Uterus (tissue), 4 donors: Measurements from ENCODE around the gene ARHGAP18. TPM values are rescaled to one million over a fixed set of nuclear protein-coding genes. Genes with fewer than 3 reads are reported as not detected.

Experiments used
- DNase-seq, 2 donors: peaks; one replicate each; pipeline ENCODE4 v3.0.0-alpha.2; 2019 to 2020
- H3K27ac ChIP-seq, 2 donors: fragments of 200-600 bp; sonication (generic); 1 replicate in 1 of 2; 2 replicates in 1 of 2; pipeline ENCODE4 v1.5.1; 2016 to 2018
- H3K27me3 ChIP-seq, 2 donors: fragments of 200-600 bp; sonication (generic); one replicate each; pipeline ENCODE4 v1.5.1; 2018 to 2019; ENCODE audit warnings: control low read depth in 1 of 2
- H3K36me3 ChIP-seq, 2 donors: fragments of 200-600 bp; sonication (generic); one replicate each; pipeline ENCODE4 v1.5.1; 2019; ENCODE audit warnings: control low read depth in 1 of 2
- H3K4me1 ChIP-seq, 2 donors: fragments of 200-600 bp; sonication (generic); one replicate each; pipeline ENCODE4 v1.5.1; 2018 to 2019; ENCODE audit warnings: control low read depth in 1 of 2
- H3K4me3 ChIP-seq, 2 donors: fragments of 200-600 bp; sonication (generic); 1 replicate in 1 of 2; 2 replicates in 1 of 2; pipeline ENCODE4 v1.5.1; 2018 to 2019; ENCODE audit warnings: mild to moderate bottlenecking in 1 of 2
- H3K9me3 ChIP-seq, 2 donors: fragments of 200-600 bp; sonication (generic); one replicate each; pipeline ENCODE4 v1.5.1; 2019; ENCODE audit warnings: control low read depth in 1 of 2
- POLR2A ChIP-seq, 2 donors: fragments of 450-650 bp; IDR thresholded peaks; one replicate each; pipeline ENCODE4 v1.6.1; 2016; ENCODE audit warnings: antibody characterized with exemption in 2 of 2, mild to moderate bottlenecking in 1 of 2, moderate library complexity in 1 of 2
- intact Hi-C: fragments of 100-400 bp; cut with DNase I; formaldehyde crosslinking; loops from one replicate; pipeline ENCODE4 v1.15.1; 2023; ENCODE audit warnings: low total_unique reads
- total RNA-seq, 4 donors: library from RNA; depleted of rRNA in 3 of 4; stranded (reverse); fragments of >200 nt in 3 of 4; gene quantifications; one replicate each; pipeline versions ENCODE4 v1.1.0 to v1.2.4, GENCODE V29; 2014 to 2023
- TF ChIP-seq, protein P1 (sequence below), 4 experiments: fragments of 200-600 bp in 2 of 4; fragments of 450-650 bp in 2 of 4; sonication (generic) in 2 of 4; IDR thresholded peaks; one replicate each; pipeline ENCODE4 v1.5.1; 2016 to 2019; ENCODE audit warnings: antibody characterized with exemption in 4 of 4, mild to moderate bottlenecking in 2 of 4, moderate library complexity in 1 of 4
- donor health status: DM: yes; HTN: yes; CAD: no.

The ARHGAP18 gene
- total RNA-seq, 4 donors from 2014 or later: 6.3 to 36.7 (median 15.4) TPM

DNA sequence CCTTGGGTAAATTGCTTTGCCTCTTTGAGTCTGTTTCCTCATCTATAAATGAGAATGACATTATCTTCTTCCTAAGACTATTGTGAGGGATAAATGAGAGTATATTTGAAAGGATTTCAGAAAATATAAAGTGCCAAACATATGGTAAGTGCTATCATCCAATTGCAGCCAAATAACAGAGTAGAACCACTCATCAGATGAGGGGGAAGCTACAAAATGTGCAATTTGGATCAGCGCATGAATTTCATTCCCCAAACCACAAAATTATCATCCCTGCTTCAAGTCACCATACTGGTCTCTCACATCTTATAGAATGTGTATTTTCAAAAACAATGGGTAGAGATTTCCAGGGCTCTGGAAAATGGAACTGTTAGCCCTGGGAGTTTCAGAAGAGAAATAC lies 158.5 kb downstream of the ARHGAP18 start:
- DNase-seq: no peak

DNA sequence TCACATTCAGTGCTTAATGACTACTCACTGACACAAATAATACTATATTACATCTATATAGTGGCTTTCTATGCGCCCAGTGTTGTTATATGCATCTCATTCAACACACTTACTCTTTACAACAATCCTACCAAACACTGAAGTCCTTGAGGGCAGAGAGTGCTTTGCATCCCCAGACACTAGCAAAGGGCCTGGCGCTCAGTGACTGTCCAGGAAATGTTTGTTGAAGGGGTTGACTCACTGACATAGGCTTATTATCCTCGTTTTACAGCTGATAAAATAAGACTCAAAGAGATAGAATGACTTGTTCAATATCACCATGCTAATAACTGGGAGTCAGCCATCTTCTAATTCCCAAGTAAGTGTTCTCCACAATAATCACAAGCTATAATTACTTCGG lies 163.3 kb downstream of the ARHGAP18 start:
- Histone ChIP-seq H3K9me3 (no peaks in the 10 kb centered on the region), H3K4me1 (no peaks in the 10 kb centered on the region), H3K4me3 (no peak overlapping the region), H3K36me3 (no peaks in the 10 kb centered on the region), H3K27me3 (no peaks in the 10 kb centered on the region), H3K27ac (no peak overlapping the region)
- no peak for TF ChIP-seq POLR2A (IDR thresholded peaks at IDR 0.05)
- TF ChIP-seq, protein P1, sequence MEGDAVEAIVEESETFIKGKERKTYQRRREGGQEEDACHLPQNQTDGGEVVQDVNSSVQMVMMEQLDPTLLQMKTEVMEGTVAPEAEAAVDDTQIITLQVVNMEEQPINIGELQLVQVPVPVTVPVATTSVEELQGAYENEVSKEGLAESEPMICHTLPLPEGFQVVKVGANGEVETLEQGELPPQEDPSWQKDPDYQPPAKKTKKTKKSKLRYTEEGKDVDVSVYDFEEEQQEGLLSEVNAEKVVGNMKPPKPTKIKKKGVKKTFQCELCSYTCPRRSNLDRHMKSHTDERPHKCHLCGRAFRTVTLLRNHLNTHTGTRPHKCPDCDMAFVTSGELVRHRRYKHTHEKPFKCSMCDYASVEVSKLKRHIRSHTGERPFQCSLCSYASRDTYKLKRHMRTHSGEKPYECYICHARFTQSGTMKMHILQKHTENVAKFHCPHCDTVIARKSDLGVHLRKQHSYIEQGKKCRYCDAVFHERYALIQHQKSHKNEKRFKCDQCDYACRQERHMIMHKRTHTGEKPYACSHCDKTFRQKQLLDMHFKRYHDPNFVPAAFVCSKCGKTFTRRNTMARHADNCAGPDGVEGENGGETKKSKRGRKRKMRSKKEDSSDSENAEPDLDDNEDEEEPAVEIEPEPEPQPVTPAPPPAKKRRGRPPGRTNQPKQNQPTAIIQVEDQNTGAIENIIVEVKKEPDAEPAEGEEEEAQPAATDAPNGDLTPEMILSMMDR (IDR thresholded peaks at IDR 0.05): no peak
- no peak for DNase-seq
- intact Hi-C loops: no loop called here

More for the DNA sequence above, 158.5 kb downstream of the ARHGAP18 start:
- Histone ChIP-seq H3K27ac (no peak overlapping the region), H3K4me1 (no peaks in the 10 kb centered on the region), H3K27me3 (no peaks in the 10 kb centered on the region), H3K4me3 (no peak overlapping the region), H3K36me3 (no peaks in the 10 kb centered on the region), H3K9me3 (no peaks in the 10 kb centered on the region)
- intact Hi-C loops: no loop called here
- TF ChIP-seq POLR2A (IDR thresholded peaks at IDR 0.05): no peak
- TF ChIP-seq, protein P1 (IDR thresholded peaks at IDR 0.05): no peak

DNA sequence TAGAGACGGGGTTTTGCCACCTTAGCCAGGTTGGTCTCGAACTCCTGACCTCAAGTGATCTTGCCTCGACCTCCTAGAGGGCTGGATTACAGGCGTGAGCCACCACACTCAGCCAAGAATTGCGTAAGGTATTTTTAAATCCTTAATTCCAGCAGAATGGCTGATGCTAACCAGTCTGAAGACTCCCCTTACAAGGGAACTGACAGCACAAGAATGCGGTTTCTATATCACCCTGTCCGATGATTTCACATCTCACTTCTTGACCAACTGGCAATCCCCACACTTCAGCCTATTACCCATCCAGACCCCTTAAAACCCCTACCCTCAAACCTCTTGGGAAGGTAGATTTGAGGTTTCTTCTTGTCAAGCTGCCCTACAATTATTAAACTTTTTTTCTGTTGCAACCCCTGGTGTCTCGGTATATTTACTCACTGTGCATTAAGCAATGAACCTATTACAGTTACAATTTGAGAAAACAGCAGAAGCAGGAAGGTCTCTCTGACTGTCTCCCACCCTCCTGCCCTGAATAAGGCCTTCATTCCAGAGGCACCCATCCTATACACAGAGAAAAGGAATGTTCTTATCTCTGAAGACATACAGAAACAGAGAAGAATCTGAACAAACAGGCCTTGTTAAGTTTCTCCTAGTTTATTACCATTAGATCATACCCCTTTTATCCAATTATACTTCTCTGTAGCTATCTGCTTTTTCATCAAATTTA lies 164.9 kb downstream of the ARHGAP18 start:
- no peaks in the 10 kb centered on the region for H3K36me3 ChIP-seq
- no peaks in the 10 kb centered on the region for H3K27me3 ChIP-seq
- H3K4me1 ChIP-seq: no peaks in the 10 kb centered on the region
- no peak for DNase-seq
- no peak overlapping the region for H3K27ac ChIP-seq
- H3K4me3 ChIP-seq: no peak overlapping the region
- no peak for TF ChIP-seq POLR2A (IDR thresholded peaks at IDR 0.05)
- TF ChIP-seq, protein P1 (IDR thresholded peaks at IDR 0.05): no peak
- intact Hi-C loops: no loop called here
- no peaks in the 10 kb centered on the region for H3K9me3 ChIP-seq

DNA sequence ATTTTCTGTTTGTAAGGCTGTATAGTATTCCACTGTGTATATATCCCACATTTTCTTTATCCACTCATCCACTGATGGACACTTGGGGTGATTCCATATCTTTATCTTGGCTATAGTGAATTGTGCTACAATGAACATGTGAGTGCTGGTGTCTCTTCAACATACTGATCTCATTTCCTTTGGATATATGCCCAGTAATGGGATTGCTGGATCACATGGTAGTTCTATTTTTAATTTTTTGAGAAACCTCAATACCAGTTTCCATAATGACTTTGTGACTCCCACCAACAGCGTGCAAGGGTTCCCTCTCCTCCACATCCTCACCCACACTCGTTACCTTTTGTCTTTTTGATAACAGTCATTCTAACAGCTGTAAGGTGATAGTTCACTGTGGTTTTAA lies 166.0 kb downstream of the ARHGAP18 start:
- Histone ChIP-seq H3K27ac (no peak overlapping the region), H3K27me3 (no peaks in the 10 kb centered on the region), H3K4me1 (no peaks in the 10 kb centered on the region), H3K36me3 (no peaks in the 10 kb centered on the region), H3K9me3 (no peaks in the 10 kb centered on the region), H3K4me3 (no peak overlapping the region)
- TF ChIP-seq POLR2A (IDR thresholded peaks at IDR 0.05): no peak
- TF ChIP-seq, protein P1 (IDR thresholded peaks at IDR 0.05): no peak
- DNase-seq: no peak
- intact Hi-C loops: no loop called here

DNA sequence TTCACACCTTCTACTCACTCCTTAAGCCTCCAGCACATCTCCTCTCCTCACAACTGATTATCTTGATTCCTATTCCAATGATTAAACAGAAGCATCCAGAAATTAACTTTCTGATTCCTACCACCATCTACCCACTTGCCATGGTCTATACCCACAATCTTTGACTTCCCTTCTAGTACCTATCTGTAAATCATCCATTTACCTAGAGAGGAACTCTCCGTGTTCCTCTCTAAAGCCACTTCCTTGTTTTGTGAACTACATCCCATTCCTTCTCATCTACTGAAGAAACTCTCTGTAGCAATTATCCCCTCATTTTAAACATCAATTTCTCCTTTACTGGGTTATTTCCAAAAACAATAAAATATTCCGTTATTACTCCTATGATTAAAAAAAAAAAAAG lies 167.3 kb downstream of the ARHGAP18 start:
- Histone ChIP-seq H3K4me3 (no peak overlapping the region), H3K36me3 (no peaks in the 10 kb centered on the region), H3K9me3 (no peaks in the 10 kb centered on the region), H3K27me3 (no peaks in the 10 kb centered on the region), H3K27ac (no peak overlapping the region), H3K4me1 (no peaks in the 10 kb centered on the region)
- TF ChIP-seq, protein P1 (IDR thresholded peaks at IDR 0.05): no peak
- no peak for TF ChIP-seq POLR2A (IDR thresholded peaks at IDR 0.05)
- intact Hi-C loops: no loop called here
- no peak for DNase-seq
